HS-27A (cell line): ENCODE results near the gene SUGT1.
"Not testable (repeated sequence)": the region's sequence is repeated elsewhere in the genome, so short reads cannot be mapped to it uniquely, and the experiment has no call there.

ENCODE experiments used
- DNase-seq: peaks from one replicate; pipeline ENCODE4 v3.0.0-alpha.2; 2012; ENCODE audit warnings: low read depth, missing footprints

The SUGT1 gene

DNA sequence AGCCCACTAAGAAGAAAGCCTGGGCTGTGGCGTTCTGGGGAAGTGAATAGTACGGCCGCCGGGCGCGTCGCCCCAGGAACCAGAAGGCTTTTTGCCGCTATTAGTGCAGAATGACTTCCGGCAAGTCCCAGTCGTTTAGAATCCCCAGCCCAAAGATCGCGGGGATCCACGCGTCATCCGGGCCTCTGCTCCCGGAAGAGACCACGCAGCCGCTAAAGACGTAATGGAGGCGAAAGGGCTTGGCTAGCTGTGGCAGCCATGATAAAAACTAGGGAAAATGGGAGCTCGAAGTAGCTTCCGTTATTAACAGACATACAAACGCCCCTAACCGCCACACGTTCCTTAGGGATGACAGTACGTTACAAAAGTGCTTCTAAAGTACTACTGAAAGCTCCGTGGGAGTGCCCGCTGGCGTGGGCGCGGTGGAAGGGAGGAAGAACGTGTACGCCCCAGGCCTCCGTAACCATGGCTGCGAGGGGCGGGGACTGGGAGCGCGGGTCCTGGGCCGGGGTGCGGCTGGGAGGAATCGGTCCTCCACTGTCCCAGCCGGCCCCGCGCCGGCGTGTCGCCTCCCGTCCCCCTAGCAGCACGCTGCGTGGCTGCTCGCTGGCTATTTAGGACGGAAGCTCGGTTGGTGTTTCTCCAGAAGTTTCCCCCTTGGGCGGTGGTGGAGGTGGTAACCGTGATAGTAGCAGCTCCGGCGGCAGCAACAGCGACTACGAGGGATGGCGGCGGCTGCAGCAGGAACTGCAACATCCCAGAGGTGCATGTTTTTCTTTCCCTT, at the start of gene SUGT1:
Gene SUGT1 (plus strand): TSS at position 641 of the 784 bp plus-strand sequence. CDS start 85 bp downstream, at position 726.
- DNase-seq = peak; percentile 79

DNA sequence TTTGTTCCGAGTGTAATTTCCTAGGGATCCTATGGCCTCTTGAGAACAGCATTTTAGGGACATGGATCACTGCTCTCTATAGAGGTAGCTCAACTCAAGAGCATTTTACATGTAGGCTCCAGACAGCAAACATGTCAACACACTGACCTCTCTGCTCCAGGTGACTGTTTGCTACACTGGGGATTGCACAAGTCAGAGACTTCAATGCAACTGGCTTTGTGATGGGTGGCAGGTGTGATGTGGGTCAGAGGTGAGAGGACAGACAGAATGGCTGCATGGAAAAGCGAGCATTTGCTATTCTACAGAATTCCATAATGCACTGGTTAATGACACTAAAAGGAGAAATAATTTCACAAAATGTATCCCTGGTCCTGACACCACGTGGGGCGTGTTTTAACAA, 49.3 kb upstream of the SUGT1 start:
- DNase-seq = not testable (repeated sequence)

DNA sequence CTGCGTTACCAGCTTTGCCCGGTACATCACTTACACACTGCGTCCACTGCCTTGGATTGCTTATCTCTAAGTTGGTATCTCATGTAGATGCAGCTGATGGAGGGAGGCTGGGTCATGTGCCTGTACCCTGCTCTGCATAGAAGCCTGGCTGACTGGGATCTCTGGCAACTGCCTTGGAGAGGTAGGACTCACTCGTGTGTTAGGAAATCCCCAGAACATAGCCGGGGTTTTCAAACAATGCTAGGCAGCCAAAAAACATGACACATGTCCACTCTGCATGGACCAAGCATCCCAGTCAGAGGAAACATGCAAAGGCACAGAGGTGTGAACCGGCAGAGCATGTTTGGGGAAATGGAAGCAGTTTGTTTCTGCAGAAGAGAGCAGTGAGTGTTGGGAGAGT, 46.5 kb upstream of the SUGT1 start:
- not testable (repeated sequence) for DNase-seq

DNA sequence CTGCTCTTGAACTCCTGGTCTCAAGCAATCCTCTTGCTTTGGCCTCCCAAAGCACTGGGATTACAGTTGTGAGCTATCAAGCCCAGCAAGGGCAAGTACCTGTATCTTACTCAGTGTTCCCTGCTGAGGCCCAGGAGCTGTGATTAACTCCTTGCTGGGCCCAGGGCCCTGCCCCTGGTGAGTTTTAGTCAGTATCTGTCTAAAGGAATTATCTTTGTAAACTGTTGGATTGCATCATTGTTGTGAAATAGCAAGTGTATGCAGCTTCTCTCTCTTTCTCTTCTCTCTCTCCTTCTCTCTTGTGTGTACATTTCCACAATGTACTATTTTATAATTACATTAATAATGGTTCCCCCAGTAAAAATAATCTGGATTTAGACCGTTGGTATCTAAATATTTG, 45.8 kb upstream of the SUGT1 start:
- not testable (repeated sequence) for DNase-seq

GRCh38 chr13:52608184-52608583, 44.5 kb upstream of the SUGT1 start:
- DNase-seq = not testable (repeated sequence)

DNA sequence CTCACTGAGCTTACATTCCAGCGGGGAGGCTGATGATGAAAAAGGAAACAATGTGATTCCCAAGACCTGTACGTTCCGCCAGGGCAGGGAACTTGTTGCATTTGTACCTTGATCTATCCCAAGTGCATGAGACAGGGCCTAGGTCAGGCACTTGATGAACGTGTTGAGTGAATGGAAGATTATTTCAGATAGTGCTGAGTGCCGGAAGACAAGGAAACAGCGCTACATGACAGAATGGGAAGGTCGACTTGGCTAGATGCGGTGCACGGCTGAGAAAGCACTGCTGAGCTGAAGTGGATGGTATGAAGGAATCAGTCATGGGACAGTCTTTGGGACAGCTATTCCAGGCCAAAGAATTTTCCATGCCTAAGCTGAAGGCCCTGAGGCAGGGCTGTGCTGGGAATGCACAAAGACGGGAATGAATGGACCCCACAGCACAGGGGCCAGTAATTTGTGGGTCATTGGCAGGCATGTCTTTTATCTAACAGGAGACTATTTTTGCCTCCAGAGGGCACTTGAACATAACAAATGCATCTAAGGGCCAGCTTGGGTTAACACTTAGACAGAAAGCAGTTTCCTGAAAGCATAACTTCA, 43.5 kb upstream of the SUGT1 start:
- DNase-seq = not testable (repeated sequence)

- not testable (repeated sequence) for DNase-seq
Observed at GRCh38 chr13:52610158-52610557, 42.5 kb upstream of the SUGT1 start.

- DNase-seq = no peak
Observed at GRCh38 chr13:52615134-52615801, 37.4 kb upstream of the SUGT1 start.

- no peak for DNase-seq
Observed at GRCh38 chr13:52615812-52616211, 36.8 kb upstream of the SUGT1 start.

GRCh38 chr13:52617070-52618060, 35.3 kb upstream of the SUGT1 start:
- DNase-seq = peak; percentile 57

DNA sequence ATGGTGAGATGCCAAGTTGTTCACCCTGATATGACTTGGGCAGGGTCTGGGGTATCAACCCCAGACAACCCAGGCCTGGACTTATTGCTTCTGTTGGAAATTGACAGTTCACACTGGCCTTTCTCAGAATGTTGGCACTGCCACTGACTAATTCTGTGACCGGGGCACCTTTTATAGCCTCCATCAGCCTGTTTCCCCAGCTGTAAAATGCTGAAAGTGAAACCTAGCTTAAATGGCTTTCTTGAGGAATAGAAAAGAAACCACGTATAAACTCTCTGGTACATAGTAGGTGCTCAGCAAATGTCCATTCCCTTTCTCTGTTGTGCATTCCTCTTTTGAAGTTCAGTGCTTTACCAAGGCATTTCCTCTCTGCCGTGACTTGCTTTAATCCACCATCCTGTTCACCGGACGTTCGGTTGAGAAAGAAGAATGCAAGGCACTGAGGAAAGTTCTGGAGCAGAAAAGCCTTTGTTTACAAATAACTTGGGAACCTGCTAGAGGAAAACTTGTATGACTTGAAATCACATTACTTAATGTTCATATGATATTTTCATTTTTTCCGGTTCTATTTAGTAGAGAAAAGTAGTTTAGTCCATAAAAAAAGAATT, 21.4 kb upstream of the SUGT1 start:
- DNase-seq = not testable (repeated sequence)

- no peak for DNase-seq
Observed at GRCh38 chr13:52638666-52639328, 13.8 kb upstream of the SUGT1 start.

DNA sequence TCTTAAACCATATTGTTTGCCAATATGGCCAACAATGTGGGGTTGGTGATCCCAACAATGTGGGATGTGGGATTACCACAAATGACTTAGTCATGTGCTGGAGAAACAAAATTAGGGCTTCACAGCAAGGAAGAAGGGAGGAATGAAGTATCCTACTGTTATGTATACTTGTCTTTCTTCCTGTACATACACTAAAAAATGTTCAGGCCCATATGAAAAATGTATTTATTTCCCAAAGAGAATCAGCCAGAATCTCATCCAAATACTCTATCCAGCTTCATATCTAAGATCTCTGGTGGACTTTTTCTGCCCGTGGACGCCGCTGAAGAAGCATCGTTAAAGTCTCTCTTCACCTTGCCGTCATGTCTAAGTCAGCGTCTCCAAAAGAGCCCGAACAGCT, 10.5 kb upstream of the SUGT1 start, which contains the start of gene HNRNPA1L2:
Gene HNRNPA1L2 (plus strand): TSS at position 301 of the 400 bp plus-strand sequence. CDS start 62 bp downstream, at position 363.
- no peak for DNase-seq

DNA sequence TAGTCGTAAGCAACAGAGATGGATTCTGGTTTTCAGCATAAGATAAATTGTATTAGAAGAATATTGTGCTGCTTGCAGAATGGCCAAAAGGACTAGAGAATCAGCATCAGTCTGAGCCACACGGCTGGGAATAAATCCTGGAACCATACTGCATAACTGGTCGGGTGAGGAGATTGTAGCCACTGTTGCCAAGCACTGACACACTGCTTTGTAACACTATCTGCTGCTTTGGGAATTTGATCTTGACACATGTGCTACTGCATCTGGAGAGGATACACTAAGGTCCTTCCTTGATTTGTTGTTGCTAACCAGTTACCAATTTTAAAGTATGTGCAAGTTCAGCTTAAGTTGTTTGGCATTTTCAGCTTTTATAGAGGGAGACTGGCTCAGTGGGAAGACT, 8.5 kb upstream of the SUGT1 start:
- DNase-seq = no peak

GRCh38 chr13:52646967-52647366, 5.7 kb upstream of the SUGT1 start:
- DNase-seq = no peak

DNA sequence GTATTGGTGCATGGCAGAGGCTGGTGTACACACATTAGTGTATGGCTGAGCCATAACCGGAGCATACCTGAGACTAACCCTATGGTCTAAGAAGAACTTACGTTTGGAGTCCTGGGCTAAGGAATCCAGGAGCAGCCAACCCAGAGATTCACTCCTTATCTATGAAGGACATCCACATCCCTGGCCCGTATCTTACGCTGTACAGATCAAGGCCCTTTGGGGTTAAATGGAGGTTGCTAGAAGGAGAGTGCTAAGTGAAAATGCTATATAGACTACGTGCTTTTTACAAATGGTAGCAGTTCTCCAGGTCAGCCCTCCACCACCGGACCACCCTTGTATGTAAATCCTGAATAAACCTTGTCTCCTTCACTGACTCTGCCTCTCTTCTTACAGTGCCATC, 1.9 kb upstream of the SUGT1 start:
- DNase-seq = no peak

DNA sequence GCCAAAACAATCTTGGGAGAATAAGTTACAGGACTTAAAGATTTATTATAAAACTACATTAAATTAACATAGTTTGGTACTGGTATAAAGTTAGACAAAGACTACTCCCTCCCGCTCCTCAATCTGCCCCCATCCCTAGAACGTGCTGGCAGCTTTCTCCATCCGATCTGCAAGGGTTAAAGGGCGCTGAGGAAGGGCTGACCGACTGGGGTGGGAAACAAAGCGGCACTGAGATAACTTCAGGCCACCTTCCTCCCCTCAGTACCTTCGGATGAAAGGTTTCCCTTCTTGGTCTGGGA, 790 bp upstream of the SUGT1 start:
- no peak for DNase-seq

DNA sequence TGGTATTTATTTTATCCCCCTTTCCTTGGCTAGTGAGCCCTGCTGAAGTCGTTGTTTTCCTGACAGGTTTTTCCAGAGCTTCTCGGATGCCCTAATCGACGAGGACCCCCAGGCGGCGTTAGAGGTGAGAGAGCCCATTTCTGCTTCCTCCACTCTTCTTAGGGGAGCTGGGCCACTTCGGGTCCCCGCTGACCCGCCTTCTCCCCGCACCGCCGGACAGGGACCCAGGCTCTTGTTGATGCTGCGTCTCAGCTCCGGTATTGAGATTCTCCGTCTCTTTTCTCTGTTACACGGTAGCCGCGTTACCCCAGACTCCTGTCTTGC, 306 bp downstream of the SUGT1 start:
- DNase-seq = no peak

DNA sequence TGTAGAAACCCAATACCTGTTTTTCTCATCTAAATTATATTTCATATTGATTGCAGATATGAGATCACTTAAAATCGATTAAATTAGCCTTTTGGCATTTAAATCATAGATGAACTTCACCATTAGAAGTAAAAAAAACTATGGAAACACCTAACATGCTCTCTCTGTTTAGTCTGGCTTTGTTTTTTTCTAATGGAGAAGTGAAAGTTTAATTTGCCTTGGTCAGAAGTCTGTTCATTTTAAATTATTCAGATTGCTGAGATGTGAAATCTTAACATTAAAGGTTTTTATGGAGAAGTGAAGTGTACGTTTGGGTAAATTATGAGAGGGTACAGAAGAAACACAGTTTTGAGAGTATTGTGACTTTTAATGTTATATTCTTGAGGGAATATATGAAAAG, 6.7 kb downstream of the SUGT1 start:
- no peak for DNase-seq

- no peak for DNase-seq
Observed at GRCh38 chr13:52664272-52664671, 11.6 kb downstream of the SUGT1 start.

DNA sequence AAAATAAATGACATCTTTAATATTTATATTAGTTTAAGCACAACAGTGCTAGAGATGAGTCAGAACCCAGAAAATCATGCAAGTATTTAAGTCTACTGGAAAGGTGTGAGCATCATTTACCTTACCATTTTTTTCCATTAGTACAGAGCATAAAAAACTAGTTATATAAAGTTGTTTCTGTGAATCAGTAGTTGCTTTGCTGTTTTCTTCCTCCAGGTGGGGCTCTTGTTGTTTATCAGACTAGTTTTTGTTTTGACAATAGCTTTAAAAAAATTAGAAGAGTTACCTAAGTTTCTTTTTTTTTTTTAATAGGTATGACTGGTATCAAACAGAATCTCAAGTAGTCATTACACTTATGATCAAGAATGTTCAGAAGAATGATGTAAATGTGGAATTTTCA, 12.7 kb downstream of the SUGT1 start:
- no peak for DNase-seq
